T-helper 1 cell treated with Interleukin-12 subunit alpha and Interleukin-12 subunit beta and Interleukin-4 antibody, amounts not matched to agents 30 μg/mL and 1 μg/mL, for 36 hours (primary cell): ENCODE results near the gene PROSER1.
"Not testable (repeated sequence)": the region's sequence is repeated elsewhere in the genome, so short reads cannot be mapped to it uniquely, and the experiment has no call there.

ENCODE experiments used
- H3K27ac Mint-ChIP-seq: one replicate; pipeline ENCODE4 v1.8.0; 2021; ENCODE audit warnings: mild to moderate bottlenecking, mixed read lengths
- H3K27me3 Mint-ChIP-seq: one replicate; pipeline ENCODE4 v1.8.0; 2021; ENCODE audit warnings: low read depth, mixed read lengths
- H3K36me3 Mint-ChIP-seq: one replicate; pipeline ENCODE4 v1.8.0; 2021; ENCODE audit warnings: low read depth, mixed read lengths
- H3K4me1 Mint-ChIP-seq: one replicate; pipeline ENCODE4 v1.8.0; 2021; ENCODE audit warnings: low read depth, mixed read lengths
- H3K4me3 Mint-ChIP-seq: one replicate; pipeline ENCODE4 v1.8.0; 2021; ENCODE audit warnings: mild to moderate bottlenecking, moderate library complexity, mixed read lengths
- H3K9me3 Mint-ChIP-seq: one replicate; pipeline ENCODE4 v1.8.0; 2021; ENCODE audit warnings: mixed read lengths

The PROSER1 gene

GRCh38 chr13:39006371-39007111 is 31.3 kb downstream of the PROSER1 start:
- not testable (repeated sequence) for H3K4me1 Mint-ChIP-seq, H3K4me3 Mint-ChIP-seq, H3K27me3 Mint-ChIP-seq, H3K9me3 Mint-ChIP-seq, H3K27ac Mint-ChIP-seq
- H3K36me3 Mint-ChIP-seq = peaks cover 28% of the 10 kb centered on the region

GRCh38 chr13:38998739-38999138 is 39.1 kb downstream of the PROSER1 start:
- Mint-ChIP-seq H3K4me3 (no peak overlapping the region), H3K27ac (no peak overlapping the region), H3K9me3 (no peaks in the 10 kb centered on the region), H3K36me3 (no peaks in the 10 kb centered on the region), H3K27me3 (no peaks in the 10 kb centered on the region), H3K4me1 (no peaks in the 10 kb centered on the region)

- Mint-ChIP-seq H3K27ac (no peak overlapping the region), H3K4me1 (no peaks in the 10 kb centered on the region), H3K9me3 (no peaks in the 10 kb centered on the region), H3K27me3 (peaks cover 5% of the 10 kb centered on the region), H3K36me3 (no peaks in the 10 kb centered on the region), H3K4me3 (no peak overlapping the region)
Observed at GRCh38 chr13:38993381-38993780, 44.5 kb downstream of the PROSER1 start.

GRCh38 chr13:38990693-38991092 is 47.2 kb downstream of the PROSER1 start, which contains the start of gene STOML3:
STOML3 (minus strand) TSS chr13:38990831; CDS start chr13:38990721, 110 bp downstream.
- Mint-ChIP-seq H3K27me3 (peaks cover 5% of the 10 kb centered on the region), H3K4me3 (no peak within 1 kb of the TSS), H3K4me1 (no peaks in the 10 kb centered on the region), H3K9me3 (no peaks in the 10 kb centered on the region), H3K27ac (no peak within 1 kb of the TSS), H3K36me3 (no peaks in the 10 kb centered on the region)

- Mint-ChIP-seq H3K36me3 (no peaks in the 10 kb centered on the region), H3K27me3 (peaks cover 6% of the 10 kb centered on the region), H3K4me3 (no peak overlapping the region), H3K27ac (no peak overlapping the region), H3K9me3 (peaks cover 4% of the 10 kb centered on the region), H3K4me1 (no peaks in the 10 kb centered on the region)
Observed at GRCh38 chr13:38981096-38981495, 56.8 kb downstream of the PROSER1 start.

- Mint-ChIP-seq H3K9me3 (peaks cover 4% of the 10 kb centered on the region), H3K27ac (no peak overlapping the region), H3K4me3 (no peak overlapping the region), H3K4me1 (no peaks in the 10 kb centered on the region), H3K36me3 (no peaks in the 10 kb centered on the region), H3K27me3 (peaks cover 6% of the 10 kb centered on the region)
Observed at GRCh38 chr13:38980750-38981078, 57.2 kb downstream of the PROSER1 start.

- no peaks in the 10 kb centered on the region for H3K4me1 Mint-ChIP-seq
Observed at GRCh38 chr13:38979891-38980749, 57.8 kb downstream of the PROSER1 start.

GRCh38 chr13:38970380-38971051 is 67.4 kb downstream of the PROSER1 start:
- Mint-ChIP-seq H3K36me3 (no peaks in the 10 kb centered on the region), H3K27ac (no peak overlapping the region), H3K27me3 (no peaks in the 10 kb centered on the region), H3K4me3 (no peak overlapping the region), H3K4me1 (no peaks in the 10 kb centered on the region), H3K9me3 (no peaks in the 10 kb centered on the region)

More at GRCh38 chr13:38979891-38980749, 57.8 kb downstream of the PROSER1 start:
- Mint-ChIP-seq H3K4me3 (no peak overlapping the region), H3K27ac (no peak overlapping the region), H3K36me3 (no peaks in the 10 kb centered on the region), H3K27me3 (peaks cover 6% of the 10 kb centered on the region), H3K9me3 (peaks cover 4% of the 10 kb centered on the region)

GRCh38 chr13:38969187-38969586 is 68.7 kb downstream of the PROSER1 start:
- Mint-ChIP-seq H3K9me3 (no peaks in the 10 kb centered on the region), H3K27me3 (no peaks in the 10 kb centered on the region), H3K27ac (no peak overlapping the region), H3K36me3 (no peaks in the 10 kb centered on the region), H3K4me3 (no peak overlapping the region), H3K4me1 (no peaks in the 10 kb centered on the region)

GRCh38 chr13:38967446-38967845 is 70.4 kb downstream of the PROSER1 start:
- Mint-ChIP-seq H3K36me3 (no peaks in the 10 kb centered on the region), H3K27ac (no peak overlapping the region), H3K27me3 (no peaks in the 10 kb centered on the region)

GRCh38 chr13:38965281-38965680 is 72.6 kb downstream of the PROSER1 start:
- no peak overlapping the region for H3K4me3 Mint-ChIP-seq
- H3K36me3 Mint-ChIP-seq = no peaks in the 10 kb centered on the region
- H3K27ac Mint-ChIP-seq = no peak overlapping the region
- no peaks in the 10 kb centered on the region for H3K4me1 Mint-ChIP-seq
- peaks cover 6% of the 10 kb centered on the region for H3K27me3 Mint-ChIP-seq
- no peaks in the 10 kb centered on the region for H3K9me3 Mint-ChIP-seq

More at GRCh38 chr13:38967446-38967845, 70.4 kb downstream of the PROSER1 start:
- no peak overlapping the region for H3K4me3 Mint-ChIP-seq
- H3K9me3 Mint-ChIP-seq = no peaks in the 10 kb centered on the region
- H3K4me1 Mint-ChIP-seq = no peaks in the 10 kb centered on the region

GRCh38 chr13:38960175-38960574 is 77.7 kb downstream of the PROSER1 start:
- H3K9me3 Mint-ChIP-seq = no peaks in the 10 kb centered on the region
- H3K27ac Mint-ChIP-seq = no peak overlapping the region
- no peak overlapping the region for H3K4me3 Mint-ChIP-seq
- H3K36me3 Mint-ChIP-seq = no peaks in the 10 kb centered on the region
- H3K27me3 Mint-ChIP-seq = peaks cover 6% of the 10 kb centered on the region
- no peaks in the 10 kb centered on the region for H3K4me1 Mint-ChIP-seq
